ENCODE data around the gene PSMA5. TPM values are rescaled to one million over a fixed set of nuclear protein-coding genes. Genes with fewer than 3 reads are reported as not detected.

PSMA5 gene
- polyA plus RNA-seq, 1 donor from 2014 or later, result 99.8 TPM

DNA sequence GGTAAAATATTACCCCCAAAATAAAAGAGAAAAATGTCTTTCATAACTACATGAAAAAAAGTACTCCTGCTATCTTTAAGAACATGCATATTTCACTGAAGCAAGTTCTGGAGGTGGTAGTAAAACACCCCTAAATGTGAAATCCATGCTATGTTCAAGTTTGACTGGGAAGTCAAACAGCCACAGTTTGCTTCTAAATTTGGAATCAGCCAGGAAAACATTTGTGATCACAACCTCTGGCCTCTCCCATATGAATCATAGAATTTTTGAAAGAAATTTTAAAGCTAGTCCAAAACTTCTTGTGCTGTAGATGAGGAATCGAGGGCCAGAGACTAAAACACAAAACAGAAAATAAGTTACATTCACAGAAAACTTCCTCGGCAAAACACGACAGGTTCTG is 35.1 kb downstream of the PSMA5 start:
- TF ChIP-seq SMC3 (conservative IDR thresholded peaks at IDR 0.05; ENCODE audit: poor library complexity) (no peak), POLR2AphosphoS5 (IDR thresholded peaks at IDR 0.05) (no peak), EP300 (conservative IDR thresholded peaks at IDR 0.05; ENCODE audit: poor library complexity, severe bottlenecking) (no peak), RAD21 (conservative IDR thresholded peaks at IDR 0.05) (no peak), TAF1 (IDR thresholded peaks at IDR 0.05; ENCODE audit: low read depth) (no peak), EZH2 (IDR thresholded peaks at IDR 0.05; ENCODE audit: borderline replicate concordance, insufficient read depth, low read length, poor library complexity, severe bottlenecking) (no peak), MXI1 (conservative IDR thresholded peaks at IDR 0.05; ENCODE audit: poor library complexity, severe bottlenecking) (no peak)
- TF ChIP-seq, protein P1, sequence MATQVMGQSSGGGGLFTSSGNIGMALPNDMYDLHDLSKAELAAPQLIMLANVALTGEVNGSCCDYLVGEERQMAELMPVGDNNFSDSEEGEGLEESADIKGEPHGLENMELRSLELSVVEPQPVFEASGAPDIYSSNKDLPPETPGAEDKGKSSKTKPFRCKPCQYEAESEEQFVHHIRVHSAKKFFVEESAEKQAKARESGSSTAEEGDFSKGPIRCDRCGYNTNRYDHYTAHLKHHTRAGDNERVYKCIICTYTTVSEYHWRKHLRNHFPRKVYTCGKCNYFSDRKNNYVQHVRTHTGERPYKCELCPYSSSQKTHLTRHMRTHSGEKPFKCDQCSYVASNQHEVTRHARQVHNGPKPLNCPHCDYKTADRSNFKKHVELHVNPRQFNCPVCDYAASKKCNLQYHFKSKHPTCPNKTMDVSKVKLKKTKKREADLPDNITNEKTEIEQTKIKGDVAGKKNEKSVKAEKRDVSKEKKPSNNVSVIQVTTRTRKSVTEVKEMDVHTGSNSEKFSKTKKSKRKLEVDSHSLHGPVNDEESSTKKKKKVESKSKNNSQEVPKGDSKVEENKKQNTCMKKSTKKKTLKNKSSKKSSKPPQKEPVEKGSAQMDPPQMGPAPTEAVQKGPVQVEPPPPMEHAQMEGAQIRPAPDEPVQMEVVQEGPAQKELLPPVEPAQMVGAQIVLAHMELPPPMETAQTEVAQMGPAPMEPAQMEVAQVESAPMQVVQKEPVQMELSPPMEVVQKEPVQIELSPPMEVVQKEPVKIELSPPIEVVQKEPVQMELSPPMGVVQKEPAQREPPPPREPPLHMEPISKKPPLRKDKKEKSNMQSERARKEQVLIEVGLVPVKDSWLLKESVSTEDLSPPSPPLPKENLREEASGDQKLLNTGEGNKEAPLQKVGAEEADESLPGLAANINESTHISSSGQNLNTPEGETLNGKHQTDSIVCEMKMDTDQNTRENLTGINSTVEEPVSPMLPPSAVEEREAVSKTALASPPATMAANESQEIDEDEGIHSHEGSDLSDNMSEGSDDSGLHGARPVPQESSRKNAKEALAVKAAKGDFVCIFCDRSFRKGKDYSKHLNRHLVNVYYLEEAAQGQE (IDR thresholded peaks at IDR 0.05; ENCODE audit: borderline replicate concordance), result no peak
- TF ChIP-seq, protein P2, sequence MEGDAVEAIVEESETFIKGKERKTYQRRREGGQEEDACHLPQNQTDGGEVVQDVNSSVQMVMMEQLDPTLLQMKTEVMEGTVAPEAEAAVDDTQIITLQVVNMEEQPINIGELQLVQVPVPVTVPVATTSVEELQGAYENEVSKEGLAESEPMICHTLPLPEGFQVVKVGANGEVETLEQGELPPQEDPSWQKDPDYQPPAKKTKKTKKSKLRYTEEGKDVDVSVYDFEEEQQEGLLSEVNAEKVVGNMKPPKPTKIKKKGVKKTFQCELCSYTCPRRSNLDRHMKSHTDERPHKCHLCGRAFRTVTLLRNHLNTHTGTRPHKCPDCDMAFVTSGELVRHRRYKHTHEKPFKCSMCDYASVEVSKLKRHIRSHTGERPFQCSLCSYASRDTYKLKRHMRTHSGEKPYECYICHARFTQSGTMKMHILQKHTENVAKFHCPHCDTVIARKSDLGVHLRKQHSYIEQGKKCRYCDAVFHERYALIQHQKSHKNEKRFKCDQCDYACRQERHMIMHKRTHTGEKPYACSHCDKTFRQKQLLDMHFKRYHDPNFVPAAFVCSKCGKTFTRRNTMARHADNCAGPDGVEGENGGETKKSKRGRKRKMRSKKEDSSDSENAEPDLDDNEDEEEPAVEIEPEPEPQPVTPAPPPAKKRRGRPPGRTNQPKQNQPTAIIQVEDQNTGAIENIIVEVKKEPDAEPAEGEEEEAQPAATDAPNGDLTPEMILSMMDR (IDR thresholded peaks at IDR 0.05; ENCODE audit: poor library complexity, severe bottlenecking), result no peak
- H3F3A ChIP-seq (ENCODE audit: insufficient read depth, low read length, poor library complexity, severe bottlenecking), result no peaks in the 10 kb centered on the region
- H3K9me2 ChIP-seq (ENCODE audit: insufficient read depth, low read length), result no peaks in the 10 kb centered on the region
- H3K9me3 ChIP-seq (ENCODE audit: low read length), result no peaks in the 10 kb centered on the region
- H3K36me3 ChIP-seq (ENCODE audit: insufficient read depth, low read length), result peaks cover 4% of the 10 kb centered on the region
- H3K79me2 ChIP-seq (replicated peaks; ENCODE audit: insufficient read depth, low read length), result peaks cover 74% of the 10 kb centered on the region
- H4K20me1 ChIP-seq (ENCODE audit: insufficient read depth), result peaks cover 3% of the 10 kb centered on the region
- no peak overlapping the region for H3K4me2 ChIP-seq (ENCODE audit: low read length)
- H2AFZ ChIP-seq (ENCODE audit: low read depth, low read length), result no peak overlapping the region
- H3K9ac ChIP-seq (ENCODE audit: low read length), result no peak overlapping the region
- H3K27me3 ChIP-seq (ENCODE audit: insufficient read depth, low read depth, low read length), result no peaks in the 10 kb centered on the region
- H3K27ac ChIP-seq (ENCODE audit: low read length), result no peak overlapping the region
- H3K4me3 ChIP-seq (ENCODE audit: low read length), result no peak overlapping the region

DNA sequence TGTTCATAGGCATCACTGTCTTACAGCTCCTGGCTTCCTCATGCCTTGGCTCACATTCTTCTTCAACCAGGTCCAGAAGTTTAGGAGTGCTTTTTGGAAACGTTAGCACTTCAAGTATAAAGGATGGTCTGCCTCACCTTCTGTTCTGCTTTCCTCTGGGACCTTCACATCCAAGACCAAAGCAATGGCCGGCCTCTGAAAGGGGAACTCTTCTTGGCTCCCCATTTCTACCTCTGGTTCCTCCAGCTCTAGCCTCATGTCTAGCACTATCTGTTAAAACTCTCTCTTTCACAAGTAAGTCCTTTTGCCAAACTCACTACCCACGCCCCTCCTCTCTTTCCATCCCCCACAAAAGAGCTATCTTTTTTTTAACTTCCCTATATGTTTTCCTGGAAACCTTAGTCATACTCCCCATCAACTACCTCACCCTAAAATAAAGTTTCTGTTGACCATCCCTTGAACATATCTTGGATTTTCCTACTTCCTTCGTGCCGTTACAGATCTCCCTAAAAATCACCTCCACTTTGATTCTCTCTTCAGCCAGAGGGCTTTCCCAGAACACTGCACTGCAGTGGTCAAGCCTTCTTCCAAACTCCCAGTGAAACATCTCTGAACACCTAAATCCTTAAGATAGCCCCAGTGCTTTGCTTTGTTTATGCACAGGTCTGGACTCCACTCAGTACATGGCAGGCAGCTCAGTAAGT is 36.5 kb downstream of the PSMA5 start:
- peaks cover 3% of the 10 kb centered on the region for H4K20me1 ChIP-seq (ENCODE audit: insufficient read depth)
- no peaks in the 10 kb centered on the region for H3F3A ChIP-seq (ENCODE audit: insufficient read depth, low read length, poor library complexity, severe bottlenecking)
- H3K4me2 ChIP-seq (ENCODE audit: low read length), result no peak overlapping the region
- no peak overlapping the region for H3K9ac ChIP-seq (ENCODE audit: low read length)
- no peak overlapping the region for H3K27ac ChIP-seq (ENCODE audit: low read length)
- no peak overlapping the region for H3K4me3 ChIP-seq (ENCODE audit: low read length)
- H3K36me3 ChIP-seq (ENCODE audit: insufficient read depth, low read length), result peaks cover 4% of the 10 kb centered on the region
- H2AFZ ChIP-seq (ENCODE audit: low read depth, low read length), result no peak overlapping the region
- H3K9me3 ChIP-seq (ENCODE audit: low read length), result no peaks in the 10 kb centered on the region
- H3K79me2 ChIP-seq (replicated peaks; ENCODE audit: insufficient read depth, low read length), result peaks cover 72% of the 10 kb centered on the region
- H3K9me2 ChIP-seq (ENCODE audit: insufficient read depth, low read length), result no peaks in the 10 kb centered on the region
- no peaks in the 10 kb centered on the region for H3K27me3 ChIP-seq (ENCODE audit: insufficient read depth, low read depth, low read length)
- TF ChIP-seq EP300 (conservative IDR thresholded peaks at IDR 0.05; ENCODE audit: poor library complexity, severe bottlenecking), result no peak
- no peak for TF ChIP-seq EZH2 (IDR thresholded peaks at IDR 0.05; ENCODE audit: borderline replicate concordance, insufficient read depth, low read length, poor library complexity, severe bottlenecking)
- TF ChIP-seq, protein P1 (IDR thresholded peaks at IDR 0.05; ENCODE audit: borderline replicate concordance), result no peak
- TF ChIP-seq, protein P2 (IDR thresholded peaks at IDR 0.05; ENCODE audit: poor library complexity, severe bottlenecking), result no peak
- no peak for TF ChIP-seq RAD21 (conservative IDR thresholded peaks at IDR 0.05)
- no peak for TF ChIP-seq TAF1 (IDR thresholded peaks at IDR 0.05; ENCODE audit: low read depth)
- TF ChIP-seq POLR2AphosphoS5 (IDR thresholded peaks at IDR 0.05), result no peak
- TF ChIP-seq SMC3 (conservative IDR thresholded peaks at IDR 0.05; ENCODE audit: poor library complexity), result no peak
- TF ChIP-seq MXI1 (conservative IDR thresholded peaks at IDR 0.05; ENCODE audit: poor library complexity, severe bottlenecking), result no peak

Measured in neural cell (in vitro differentiated cells).